ENCODE data around the gene KCNQ1. TPM values are rescaled to one million over a fixed set of nuclear protein-coding genes. Genes with fewer than 3 reads are reported as not detected.

The KCNQ1 gene
- total RNA-seq, 1 experiment from 2014 or later = not detected

DNA sequence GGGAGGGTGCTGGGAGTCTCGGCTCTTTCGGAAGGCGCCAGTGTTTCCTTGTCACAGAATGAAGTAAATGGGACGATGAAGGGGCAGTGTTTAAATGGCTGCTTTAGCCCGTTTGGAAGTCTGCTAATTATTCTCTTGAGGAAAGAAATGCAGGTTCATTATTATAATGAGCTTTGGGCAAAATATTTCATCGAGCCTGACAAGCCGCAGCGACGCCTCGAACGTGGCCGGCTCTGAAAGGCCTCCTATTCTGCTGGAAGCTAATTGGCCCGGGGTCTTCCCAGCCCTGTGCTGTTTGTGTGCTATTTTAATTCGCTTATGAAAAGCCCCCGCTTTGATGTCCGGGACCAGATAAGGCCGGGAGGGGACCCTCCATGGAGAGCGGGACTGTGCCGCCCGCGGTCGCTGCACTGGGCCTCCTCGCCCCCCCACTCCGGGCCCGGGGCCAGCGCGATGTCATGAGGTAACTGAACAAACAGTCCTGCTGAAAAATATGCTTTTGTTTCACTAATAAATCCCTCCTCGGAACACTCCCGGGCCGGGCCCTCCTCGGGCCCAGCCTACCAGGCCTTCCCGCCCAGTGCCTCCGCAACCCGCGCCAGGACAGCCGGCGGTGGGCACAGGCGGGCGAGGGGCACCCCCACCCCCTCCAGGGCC lies 362.3 kb downstream of the KCNQ1 start:
- no peak for DNase-seq (ENCODE audit: extremely low read depth, low read depth)

- no peak for DNase-seq (ENCODE audit: extremely low read depth, low read depth)
Measured at GRCh38 chr11:2807801-2808241, 363.0 kb downstream of the KCNQ1 start.

DNA sequence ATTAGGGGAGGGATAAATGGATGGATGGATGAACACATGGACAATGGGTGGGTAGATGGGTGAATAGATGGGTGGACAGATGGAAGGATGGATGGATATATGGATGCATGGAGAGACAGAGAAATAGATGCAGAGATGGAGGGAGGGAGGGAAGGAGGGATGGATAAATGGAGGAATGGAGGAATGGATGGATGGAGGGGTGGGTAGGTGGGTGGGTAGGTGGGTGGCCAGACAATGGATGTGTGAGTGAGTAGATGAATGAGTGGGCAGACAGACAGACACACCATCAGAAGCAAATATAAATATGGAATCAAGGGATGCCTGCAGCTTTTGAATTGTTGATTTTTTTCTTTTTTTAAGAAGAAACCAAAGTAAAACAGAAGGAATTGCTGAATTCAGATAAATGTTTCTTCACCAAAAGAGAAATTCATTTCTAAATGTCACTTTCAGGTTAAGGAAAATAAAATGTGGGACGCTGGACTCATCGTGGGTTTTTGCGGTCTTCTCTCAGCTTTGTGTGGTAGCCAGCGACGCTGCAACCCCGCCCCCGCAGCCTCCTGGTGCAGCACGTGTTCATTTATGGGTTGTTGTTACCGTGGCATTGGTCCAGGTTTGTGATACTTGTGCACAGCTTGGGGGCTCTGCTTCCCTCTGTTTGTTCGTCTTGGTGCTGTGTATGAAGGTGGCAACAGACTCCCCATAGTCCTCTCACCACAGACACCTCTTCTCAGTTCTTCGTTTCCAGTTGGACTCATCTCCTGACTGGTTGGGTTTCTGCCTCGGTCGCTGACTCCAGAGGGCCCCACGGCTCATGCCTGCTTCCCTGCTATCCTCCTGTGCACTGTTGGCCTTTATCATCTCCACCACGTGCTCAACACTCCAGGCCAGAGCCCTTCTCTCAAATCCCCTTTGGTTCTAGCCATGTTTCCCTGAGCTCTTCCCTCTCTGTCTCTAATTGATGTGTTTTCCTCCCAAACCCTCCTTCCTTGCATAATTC lies 364.3 kb downstream of the KCNQ1 start:
- no peak for DNase-seq (ENCODE audit: extremely low read depth, low read depth)

- DNase-seq (ENCODE audit: extremely low read depth, low read depth) = no peak
Measured at GRCh38 chr11:2809854-2810253, 365.0 kb downstream of the KCNQ1 start.

DNA sequence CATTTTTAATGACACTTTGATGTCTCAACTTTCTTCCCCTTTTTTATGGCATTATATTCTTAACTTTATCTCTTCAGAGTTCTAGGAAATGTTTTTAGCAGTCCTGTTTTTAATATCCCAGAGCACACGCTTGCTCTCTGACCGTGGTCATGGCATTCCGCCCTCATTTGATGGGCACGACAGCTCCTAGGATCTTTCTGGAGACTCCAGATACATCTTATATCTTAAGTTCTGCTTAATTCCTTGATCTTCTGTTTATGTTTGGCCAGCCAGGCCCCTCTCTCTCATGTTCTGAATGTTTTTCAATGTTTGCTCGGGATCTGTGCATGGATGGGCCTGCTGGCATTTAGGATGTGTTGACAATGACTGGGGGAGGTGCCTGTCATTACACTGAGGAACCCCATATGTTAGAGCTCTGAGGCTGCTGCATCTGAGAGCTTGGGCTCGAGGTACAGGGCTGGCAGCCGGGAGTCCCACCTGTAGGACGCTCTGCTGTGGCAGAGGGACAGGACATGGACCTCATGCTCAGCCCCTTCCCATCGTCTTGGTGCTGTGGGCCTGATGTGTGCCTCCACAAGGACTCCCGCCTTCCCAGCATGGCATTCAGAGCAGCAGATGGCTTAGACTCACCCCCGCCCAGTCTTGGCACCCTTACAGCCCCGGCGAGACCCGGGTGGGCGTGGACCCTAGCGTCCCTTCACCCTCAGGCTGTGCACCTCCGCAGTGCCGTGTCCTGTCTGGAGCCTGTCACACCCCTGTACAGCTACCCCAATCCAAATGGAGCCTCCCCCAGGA lies 365.8 kb downstream of the KCNQ1 start:
- DNase-seq (ENCODE audit: extremely low read depth, low read depth) = no peak

- no peak for DNase-seq (ENCODE audit: extremely low read depth, low read depth)
Measured at GRCh38 chr11:2811206-2812091, 366.6 kb downstream of the KCNQ1 start.

GRCh38 chr11:2812371-2812991 lies 367.7 kb downstream of the KCNQ1 start:
- DNase-seq (ENCODE audit: extremely low read depth, low read depth) = no peak

DNA sequence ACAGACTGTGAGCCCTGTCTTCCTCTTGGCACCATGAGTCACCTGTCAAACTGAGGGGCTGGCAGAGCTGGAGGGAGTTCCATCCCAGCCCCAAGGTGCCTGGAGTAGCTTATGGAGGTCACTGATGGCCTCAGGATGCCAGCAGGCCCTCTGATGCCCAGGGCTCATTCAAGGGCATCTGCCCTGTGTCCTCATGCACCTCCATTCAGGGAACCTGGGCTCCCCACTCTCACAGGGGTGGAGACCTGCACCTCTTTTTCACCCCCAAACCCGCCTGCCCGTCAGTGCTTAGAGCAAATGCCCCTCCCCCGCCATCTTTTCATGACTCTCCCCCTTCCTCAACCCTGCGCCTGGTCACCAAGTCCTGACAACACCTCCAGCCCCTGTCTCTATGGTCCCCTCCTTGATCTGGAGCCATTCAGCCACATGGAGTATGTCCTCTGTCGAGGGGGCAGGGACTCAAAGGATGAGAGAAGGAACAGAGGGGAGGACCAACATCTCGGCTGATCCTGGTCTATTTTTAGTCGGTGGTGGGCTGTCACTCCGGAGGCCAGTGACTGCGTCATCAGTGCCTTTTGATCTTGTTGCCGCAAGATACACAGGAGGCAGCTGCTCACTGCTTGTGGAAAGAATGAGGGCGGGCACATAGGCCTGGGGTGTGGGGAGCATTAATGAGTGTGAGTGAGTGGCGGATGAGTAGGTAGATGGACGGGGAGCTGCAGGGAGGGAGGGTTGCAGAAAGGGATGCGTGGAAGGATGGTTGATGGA lies 368.5 kb downstream of the KCNQ1 start:
- DNase-seq (ENCODE audit: extremely low read depth, low read depth) = no peak

DNA sequence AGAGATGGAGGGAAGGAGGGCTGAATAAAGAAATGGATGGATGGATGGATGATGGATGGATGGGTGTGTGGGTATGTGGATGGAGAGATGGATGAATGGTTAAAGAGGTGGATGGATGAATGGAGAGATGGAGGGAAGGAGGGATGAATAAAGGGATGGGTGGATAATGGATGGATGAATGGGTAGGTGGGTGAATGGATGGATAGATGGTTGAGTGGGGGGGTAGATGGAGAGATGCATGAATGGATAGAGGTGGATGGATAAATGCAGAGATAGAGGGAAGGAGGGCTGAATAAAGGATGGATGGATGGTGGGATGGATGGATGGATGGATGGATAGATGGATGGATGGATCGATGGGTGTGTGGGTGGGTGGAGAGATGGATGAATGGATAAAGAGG lies 369.2 kb downstream of the KCNQ1 start:
- no peak for DNase-seq (ENCODE audit: extremely low read depth, low read depth)

- DNase-seq (ENCODE audit: extremely low read depth, low read depth) = no peak
Measured at GRCh38 chr11:2814751-2815150, 369.9 kb downstream of the KCNQ1 start.

DNA sequence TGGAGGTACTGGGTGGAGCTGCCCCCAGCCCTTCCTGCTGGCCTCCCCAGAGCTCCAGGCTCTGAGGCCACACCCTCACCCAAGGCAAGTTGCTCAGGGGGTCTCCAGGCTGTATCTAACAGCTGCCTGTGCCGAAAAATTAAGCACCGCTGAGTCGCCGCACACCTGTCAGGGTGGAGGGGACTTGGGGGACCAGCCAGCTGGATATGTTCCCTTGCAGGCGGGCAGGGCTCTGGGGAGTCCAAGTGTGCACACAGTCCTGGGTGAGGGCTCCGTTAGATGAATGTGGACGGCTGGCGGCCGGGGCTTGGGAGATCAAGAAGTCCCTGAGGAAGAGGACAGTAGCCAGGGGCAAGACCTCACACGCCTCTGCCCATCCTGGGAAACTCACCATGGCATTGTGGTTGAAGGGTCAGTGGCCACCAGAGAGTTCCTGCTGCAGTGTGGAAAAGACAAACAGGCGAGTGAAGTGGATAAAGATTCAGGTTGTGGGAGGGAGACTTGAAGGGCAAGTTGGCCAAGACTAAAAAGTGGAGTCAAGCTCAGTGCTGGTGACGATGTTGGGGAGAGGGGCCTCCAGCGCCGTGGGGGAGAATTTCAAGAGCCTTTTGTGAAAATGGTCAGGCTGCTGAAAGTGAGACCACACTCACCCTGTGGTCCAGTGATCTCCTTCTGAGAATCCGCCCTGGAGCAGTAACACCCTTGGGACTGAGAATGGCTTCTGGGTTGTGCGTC lies 371.1 kb downstream of the KCNQ1 start:
- DNase-seq (ENCODE audit: extremely low read depth, low read depth) = no peak

- DNase-seq (ENCODE audit: extremely low read depth, low read depth) = no peak
Measured at GRCh38 chr11:2816523-2816922, 371.7 kb downstream of the KCNQ1 start.

GRCh38 chr11:2816941-2817421 lies 372.2 kb downstream of the KCNQ1 start:
- no peak for DNase-seq (ENCODE audit: extremely low read depth, low read depth)

DNA sequence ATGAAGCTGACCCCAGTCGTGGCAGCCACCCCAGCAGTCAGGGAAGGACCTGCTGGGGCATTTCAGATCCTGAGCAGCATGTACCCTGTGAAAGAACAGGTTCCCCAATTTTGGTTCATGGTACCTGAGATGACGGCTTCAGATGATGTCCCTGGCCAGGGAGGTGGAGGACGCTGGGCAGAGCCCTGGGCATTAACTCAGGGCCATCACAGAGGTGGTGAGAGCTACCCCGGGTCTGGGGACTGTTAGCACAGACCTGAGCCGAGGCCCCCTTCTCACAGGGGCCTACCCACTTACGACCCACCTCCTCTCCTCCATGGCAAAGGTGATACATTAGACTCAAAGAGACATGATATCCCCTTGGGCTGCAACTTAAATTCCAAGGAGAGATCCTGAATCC lies 372.6 kb downstream of the KCNQ1 start:
- DNase-seq (ENCODE audit: extremely low read depth, low read depth) = no peak

- DNase-seq (ENCODE audit: extremely low read depth, low read depth) = no peak
Measured at GRCh38 chr11:2818021-2818420, 373.2 kb downstream of the KCNQ1 start.

- DNase-seq (ENCODE audit: extremely low read depth, low read depth) = no peak
Measured at GRCh38 chr11:2818503-2818902, 373.7 kb downstream of the KCNQ1 start.

DNA sequence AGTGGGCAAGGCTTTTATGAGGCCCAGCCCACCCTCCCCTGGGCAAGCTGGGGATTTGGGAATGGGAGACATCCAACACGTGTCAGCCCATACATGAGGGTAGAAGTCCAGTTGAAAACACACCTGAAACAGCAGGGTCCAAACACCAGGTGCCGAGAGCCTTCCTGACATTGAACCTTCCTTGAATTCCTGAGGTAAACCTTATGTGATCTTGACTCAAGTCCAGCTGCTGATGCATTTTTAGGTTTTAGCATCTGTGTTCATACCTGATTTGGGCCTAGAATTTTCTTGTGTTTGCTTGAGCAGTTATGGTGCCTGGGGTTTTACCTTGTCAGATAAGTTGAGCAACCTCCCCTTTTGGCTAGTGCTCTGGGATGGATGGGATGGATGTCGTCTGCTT lies 374.5 kb downstream of the KCNQ1 start:
- no peak for DNase-seq (ENCODE audit: extremely low read depth, low read depth)

DNA sequence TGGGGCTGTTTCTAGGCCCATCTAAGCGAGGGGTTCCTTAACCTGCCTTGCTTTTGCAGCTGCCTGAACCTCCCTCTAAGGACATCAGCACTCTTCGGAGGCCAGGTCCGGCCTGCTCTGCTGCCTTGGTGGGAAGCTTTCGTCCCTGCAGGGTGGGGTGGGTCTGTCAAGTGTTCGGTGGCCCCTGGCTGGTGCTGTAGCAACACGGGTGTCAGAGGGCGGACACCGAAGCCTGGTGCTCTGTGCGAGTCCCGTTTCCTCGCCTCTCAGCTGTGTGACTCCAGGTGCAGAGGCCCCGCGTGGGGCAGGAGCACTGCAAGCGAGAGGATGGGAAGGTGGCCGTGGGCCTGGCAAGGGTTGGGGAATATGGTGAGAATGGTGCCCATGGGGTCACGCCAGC lies 376.2 kb downstream of the KCNQ1 start:
- no peak for DNase-seq (ENCODE audit: extremely low read depth, low read depth)
